HG02678 (cell line): ENCODE data around the gene VPS39.

Source experiments
- ATAC-seq: cut with Tn5 transposase; IDR thresholded peaks from one replicate; pipeline ENCODE4 v1.9.1; 2021; ENCODE audit warnings: mild to moderate bottlenecking, moderate library complexity; ENCODE audit not compliant: unreplicated experiment

Gene VPS39

GRCh38 chr15:42131826-42132806 lies 76.0 kb downstream of the VPS39 start:
- ATAC-seq, result no peak

GRCh38 chr15:42131006-42131405 lies 77.1 kb downstream of the VPS39 start:
- no peak for ATAC-seq

GRCh38 chr15:42130246-42130986 lies 77.7 kb downstream of the VPS39 start:
- no peak for ATAC-seq

- ATAC-seq, result no peak
Measured at GRCh38 chr15:42129364-42129763, 78.7 kb downstream of the VPS39 start.

- no peak for ATAC-seq
Measured at GRCh38 chr15:42128476-42128875, 79.6 kb downstream of the VPS39 start.

- ATAC-seq, result no peak
Measured at GRCh38 chr15:42123546-42123945, 84.6 kb downstream of the VPS39 start.

GRCh38 chr15:42121682-42122081 lies 86.4 kb downstream of the VPS39 start:
- no peak for ATAC-seq

- no peak for ATAC-seq
Measured at GRCh38 chr15:42121021-42121420, 87.1 kb downstream of the VPS39 start.

- no peak for ATAC-seq
Measured at GRCh38 chr15:42120285-42120684, 87.8 kb downstream of the VPS39 start.

- ATAC-seq, result no peak
Measured at GRCh38 chr15:42119446-42119760, 88.7 kb downstream of the VPS39 start.

GRCh38 chr15:42118650-42119445 lies 89.3 kb downstream of the VPS39 start:
- ATAC-seq, result no peak

GRCh38 chr15:42111924-42112323 lies 96.2 kb downstream of the VPS39 start:
- no peak for ATAC-seq

GRCh38 chr15:42110367-42110766 lies 97.7 kb downstream of the VPS39 start:
- no peak for ATAC-seq

GRCh38 chr15:42108806-42109205 lies 99.3 kb downstream of the VPS39 start:
- ATAC-seq, result no peak
